HEK293 (cell line): Measurements from ENCODE around the gene ADCY6.

ENCODE experiments used
- CTCF ChIA-PET: fragments of 350-600 bp; formaldehyde crosslinking; extraction: SDS; loops from one replicate; lab custom pipeline; 2021; ENCODE audit warnings: antibody characterized with exemption; lab: Yijun Ruan, JAX
- POLR2A ChIA-PET: fragments of 300-600 bp; formaldehyde crosslinking; extraction: SDS; loops from one replicate; lab custom pipeline; 2020; ENCODE audit warnings: antibody characterized with exemption, inconsistent platforms; lab: Yijun Ruan, JAX
- H3K27ac ChIP-seq: fragments of 200-500 bp; sonication (Bioruptor generic); 2 replicates; pipeline ENCODE4 v1.5.1; 2014; ENCODE audit warnings: low read depth, low read length, control low read depth, inconsistent platforms; ENCODE audit errors: extremely low read depth
- H3K36me3 ChIP-seq, 2 experiments: fragments of 200-500 bp in 1 of 2; sonication (Bioruptor generic) in 1 of 2; 1 replicate in 1 of 2; 2 replicates in 1 of 2; pipeline ENCODE4 v1.5.1; 2014 to 2017; ENCODE audit warnings: inconsistent platforms in 2 of 2, low read length in 2 of 2; ENCODE audit not compliant: control insufficient read depth in 2 of 2, insufficient read depth in 1 of 2
- H3K4me1 ChIP-seq: fragments of 200-500 bp; sonication (Bioruptor generic); 2 replicates; pipeline ENCODE4 v1.5.1; 2014; ENCODE audit warnings: mild to moderate bottlenecking, low read length, inconsistent platforms; ENCODE audit not compliant: control insufficient read depth, insufficient read depth
- H3K4me3 ChIP-seq: 2 replicates; pipeline ENCODE4 v1.5.1; 2011; ENCODE audit warnings: low read depth, mild to moderate bottlenecking, control low read depth, low read length, moderate library complexity
- H3K9me3 ChIP-seq: fragments of 200-500 bp; sonication (Bioruptor generic); 2 replicates; pipeline ENCODE4 v1.5.1; 2014; ENCODE audit warnings: low read depth, low read length, inconsistent platforms; ENCODE audit not compliant: control insufficient read depth, insufficient read depth
- GLIS1 ChIP-seq: fragments of 450-650 bp; formaldehyde crosslinking; IDR thresholded peaks from 2 replicates; pipeline ENCODE4 v1.5.1; 2016; ENCODE audit warnings: missing biosample characterization, missing genetic modification characterization
- GLIS2 ChIP-seq: fragments of 450-650 bp; formaldehyde crosslinking; IDR thresholded peaks from 2 replicates; pipeline ENCODE4 v1.5.1; 2016; ENCODE audit warnings: missing biosample characterization, missing genetic modification characterization
- KLF1 ChIP-seq: fragments of 450-650 bp; formaldehyde crosslinking; IDR thresholded peaks from 2 replicates; pipeline ENCODE4 v1.5.1; 2016; ENCODE audit warnings: missing biosample characterization, missing genetic modification characterization
- KLF7 ChIP-seq: fragments of 450-650 bp; formaldehyde crosslinking; IDR thresholded peaks from 2 replicates; pipeline ENCODE4 v1.5.1; 2016; ENCODE audit warnings: missing biosample characterization, missing genetic modification characterization, borderline replicate concordance
- MYNN ChIP-seq: fragments of 450-650 bp; formaldehyde crosslinking; IDR thresholded peaks from 2 replicates; pipeline ENCODE4 v1.5.1; 2016; ENCODE audit warnings: missing biosample characterization, missing genetic modification characterization, borderline replicate concordance
- RBAK ChIP-seq: fragments of 450-650 bp; formaldehyde crosslinking; IDR thresholded peaks from 2 replicates; pipeline ENCODE4 v1.5.1; 2016; ENCODE audit warnings: missing biosample characterization, missing genetic modification characterization
- SP3 ChIP-seq: fragments of 450-650 bp; formaldehyde crosslinking; IDR thresholded peaks from 2 replicates; pipeline ENCODE4 v1.5.1; 2016; ENCODE audit warnings: missing biosample characterization, missing genetic modification characterization
- TRIM28 ChIP-seq: IDR thresholded peaks from 2 replicates; pipeline ENCODE4 v1.6.1; 2011; ENCODE audit warnings: low read length, control low read depth, borderline replicate concordance
- ZBTB17 ChIP-seq: fragments of 450-650 bp; formaldehyde crosslinking; IDR thresholded peaks from 2 replicates; pipeline ENCODE4 v1.5.1; 2016; ENCODE audit warnings: missing biosample characterization, missing genetic modification characterization
- ZBTB48 ChIP-seq: fragments of 450-650 bp; formaldehyde crosslinking; IDR thresholded peaks from 2 replicates; pipeline ENCODE4 v1.5.1; 2016; ENCODE audit warnings: missing biosample characterization, missing genetic modification characterization
- ZBTB8A ChIP-seq: fragments of 450-650 bp; formaldehyde crosslinking; IDR thresholded peaks from 2 replicates; pipeline ENCODE4 v1.5.1; 2016; ENCODE audit warnings: missing biosample characterization, missing genetic modification characterization
- ZNF10 ChIP-seq: fragments of 450-650 bp; formaldehyde crosslinking; IDR thresholded peaks from 2 replicates; pipeline ENCODE4 v1.5.1; 2017; ENCODE audit warnings: missing biosample characterization, missing genetic modification characterization
- ZNF174 ChIP-seq: fragments of 450-650 bp; formaldehyde crosslinking; IDR thresholded peaks from 2 replicates; pipeline ENCODE4 v1.5.0; 2017; ENCODE audit warnings: missing biosample characterization, mild to moderate bottlenecking, missing genetic modification characterization
- ZNF175 ChIP-seq: fragments of 450-650 bp; formaldehyde crosslinking; IDR thresholded peaks from 2 replicates; pipeline ENCODE4 v1.5.1; 2016; ENCODE audit warnings: missing biosample characterization, missing genetic modification characterization
- ZNF202 ChIP-seq: fragments of 450-650 bp; formaldehyde crosslinking; IDR thresholded peaks from 2 replicates; pipeline ENCODE4 v1.5.1; 2016; ENCODE audit warnings: missing biosample characterization, missing genetic modification characterization, borderline replicate concordance
- ZNF24 ChIP-seq: fragments of 450-650 bp; formaldehyde crosslinking; IDR thresholded peaks from 2 replicates; pipeline ENCODE4 v1.5.1; 2016; ENCODE audit warnings: missing biosample characterization, missing genetic modification characterization
- ZNF335 ChIP-seq: fragments of 450-650 bp; formaldehyde crosslinking; conservative IDR thresholded peaks from 2 replicates; pipeline ENCODE4 v1.5.1; 2016; ENCODE audit warnings: missing biosample characterization, missing genetic modification characterization
- ZNF391 ChIP-seq: fragments of 450-650 bp; formaldehyde crosslinking; IDR thresholded peaks from 2 replicates; pipeline ENCODE4 v1.5.1; 2016; ENCODE audit warnings: low read depth, missing biosample characterization, missing genetic modification characterization, borderline replicate concordance
- ZNF423 ChIP-seq: fragments of 450-650 bp; formaldehyde crosslinking; IDR thresholded peaks from 2 replicates; pipeline ENCODE4 v1.5.1; 2016; ENCODE audit warnings: missing biosample characterization, missing genetic modification characterization
- ZNF501 ChIP-seq: fragments of 450-650 bp; formaldehyde crosslinking; IDR thresholded peaks from 2 replicates; pipeline ENCODE4 v1.5.1; 2016; ENCODE audit warnings: missing biosample characterization, missing genetic modification characterization
- ZNF521 ChIP-seq: fragments of 450-650 bp; formaldehyde crosslinking; IDR thresholded peaks from 2 replicates; pipeline ENCODE4 v1.5.1; 2017; ENCODE audit warnings: missing biosample characterization, mild to moderate bottlenecking, missing genetic modification characterization
- ZNF549 ChIP-seq: fragments of 450-650 bp; IDR thresholded peaks from 2 replicates; pipeline ENCODE4 v1.5.1; 2018; ENCODE audit warnings: missing biosample characterization, missing genetic modification characterization, mild to moderate bottlenecking, inconsistent platforms, moderate library complexity
- ZNF621 ChIP-seq: fragments of 450-650 bp; formaldehyde crosslinking; IDR thresholded peaks from 2 replicates; pipeline ENCODE4 v1.5.1; 2017; ENCODE audit warnings: missing biosample characterization, missing genetic modification characterization
- ZNF623 ChIP-seq: fragments of 450-650 bp; formaldehyde crosslinking; IDR thresholded peaks from 2 replicates; pipeline ENCODE4 v1.5.1; 2016; ENCODE audit warnings: missing biosample characterization, missing genetic modification characterization
- ZNF664 ChIP-seq: fragments of 450-650 bp; formaldehyde crosslinking; IDR thresholded peaks from 2 replicates; pipeline ENCODE4 v1.5.1; 2016; ENCODE audit warnings: missing biosample characterization, missing genetic modification characterization
- ZNF677 ChIP-seq: fragments of 450-650 bp; IDR thresholded peaks from 2 replicates; pipeline ENCODE4 v1.5.0; 2018; ENCODE audit warnings: missing biosample characterization, mild to moderate bottlenecking, missing genetic modification characterization, moderate library complexity
- ZNF747 ChIP-seq: fragments of 450-650 bp; formaldehyde crosslinking; IDR thresholded peaks from 2 replicates; pipeline ENCODE4 v1.5.1; 2016; ENCODE audit warnings: missing biosample characterization, missing genetic modification characterization
- ZNF791 ChIP-seq: fragments of 450-650 bp; formaldehyde crosslinking; IDR thresholded peaks from 2 replicates; pipeline ENCODE4 v1.5.1; 2016; ENCODE audit warnings: missing biosample characterization, missing genetic modification characterization
- ZSCAN30 ChIP-seq: fragments of 450-650 bp; IDR thresholded peaks from 2 replicates; pipeline ENCODE4 v1.5.1; 2018; ENCODE audit warnings: missing biosample characterization, mild to moderate bottlenecking, missing genetic modification characterization, moderate library complexity
- TF ChIP-seq, protein P1 (sequence below): fragments of 450-650 bp; formaldehyde crosslinking; IDR thresholded peaks from 2 replicates; pipeline ENCODE4 v1.5.1; 2016; ENCODE audit warnings: missing biosample characterization, missing genetic modification characterization
- TF ChIP-seq, protein P2 (sequence below): fragments of 450-650 bp; formaldehyde crosslinking; IDR thresholded peaks from 2 replicates; pipeline ENCODE4 v1.5.1; 2016; ENCODE audit warnings: missing biosample characterization, missing genetic modification characterization
- TF ChIP-seq, protein P3 (sequence below): fragments of 450-650 bp; formaldehyde crosslinking; IDR thresholded peaks from 2 replicates; pipeline ENCODE4 v1.5.1; 2016; ENCODE audit warnings: missing biosample characterization, missing genetic modification characterization
- TF ChIP-seq, protein P4 (sequence below): fragments of 450-650 bp; formaldehyde crosslinking; optimal IDR thresholded peaks from 2 replicates; pipeline ENCODE3; 2016; ENCODE audit warnings: missing biosample characterization, mild to moderate bottlenecking, missing genetic modification characterization
- TF ChIP-seq, protein P5 (sequence below): fragments of 450-650 bp; formaldehyde crosslinking; IDR thresholded peaks from 2 replicates; pipeline ENCODE4 v1.5.1; 2017; ENCODE audit warnings: missing biosample characterization, missing genetic modification characterization

The ADCY6 gene

DNA sequence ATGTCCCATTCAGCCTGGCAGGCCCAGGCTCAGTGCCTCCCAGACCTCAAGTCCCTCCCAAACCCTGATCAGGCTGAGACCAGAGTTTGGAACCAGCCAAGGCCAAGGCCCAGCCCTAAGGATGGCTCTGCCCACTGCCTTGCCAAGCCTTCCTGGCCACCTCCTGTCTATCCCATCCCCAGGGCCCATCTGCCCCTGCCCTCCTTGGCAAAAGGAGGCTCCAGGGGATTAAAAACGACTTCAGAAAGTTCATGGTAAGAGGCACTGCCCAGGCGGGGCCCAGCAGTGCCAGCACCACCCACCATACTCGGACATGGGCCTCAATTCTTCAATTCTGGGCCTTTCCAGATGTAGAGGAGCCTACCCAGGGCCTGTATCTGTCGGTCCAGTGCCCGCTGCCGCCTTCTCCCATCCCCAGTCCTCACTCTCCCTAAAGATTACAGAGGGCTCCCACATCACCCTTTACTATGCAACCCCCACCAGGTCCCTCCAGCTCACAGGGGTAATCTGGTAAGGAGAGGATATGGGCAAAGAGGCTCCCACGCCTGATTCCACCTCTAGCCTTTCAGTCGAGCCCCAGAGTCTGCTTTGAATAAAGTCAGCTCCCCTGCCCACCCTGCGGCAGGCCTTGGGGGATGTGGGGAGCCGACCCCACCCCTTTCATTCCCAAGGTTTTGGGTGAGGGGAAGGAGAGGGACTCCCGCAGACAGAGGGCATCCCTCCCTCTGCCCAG lies 932 bp downstream of the ADCY6 start:
- H3K27ac ChIP-seq, result peak overlapping the region; percentile 82
- H3K4me1 ChIP-seq, result peaks cover 6% of the 10 kb centered on the region
- POLR2A ChIA-PET, result interaction anchor here (1.1 kb wide), 1 partner anchor 28 kb away, joined by 3 read pairs; no protein-coding TSS in a partner anchor
- peaks cover 0 to 6% of the 10 kb centered on the region in 2 experiments; a peak in 2 of 3 replicates for H3K36me3 ChIP-seq
- H3K9me3 ChIP-seq, result no peaks in the 10 kb centered on the region
- H3K4me3 ChIP-seq, result peak overlapping the region; percentile 77
- CTCF ChIA-PET, result interaction anchor here (1.4 to 2.1 kb wide), 2 partner anchors 27 to 35 kb away, joined by 3 to 12 read pairs; no protein-coding TSS in a partner anchor
- TF ChIP-seq ZNF423 (tag by site-specific recombination), result no peak
- no peak for TF ChIP-seq TRIM28
- TF ChIP-seq ZNF621 (tag by site-specific recombination), result no peak
- TF ChIP-seq ZBTB48 (tag by site-specific recombination), result 0 out of 2 replicates have a peak, but pooled peaks have one; percentile 10
- TF ChIP-seq GLIS1 (tag by site-specific recombination), result peak; percentile 29; the same call in 1 of the 2 replicates
- no peak for TF ChIP-seq ZNF747 (tag by site-specific recombination)
- peak; percentile 50; the same call in 1 of the 2 replicates for TF ChIP-seq KLF1 (tag by site-specific recombination)
- TF ChIP-seq ZSCAN30 (tag by site-specific recombination), result no peak
- TF ChIP-seq ZNF501, result no peak
- TF ChIP-seq ZNF664 (tag by site-specific recombination), result no peak
- TF ChIP-seq ZNF175 (tag by site-specific recombination), result no peak
- no peak for TF ChIP-seq ZBTB17 (tag by site-specific recombination)
- peak; percentile 53 for TF ChIP-seq ZNF335
- TF ChIP-seq, protein P1, sequence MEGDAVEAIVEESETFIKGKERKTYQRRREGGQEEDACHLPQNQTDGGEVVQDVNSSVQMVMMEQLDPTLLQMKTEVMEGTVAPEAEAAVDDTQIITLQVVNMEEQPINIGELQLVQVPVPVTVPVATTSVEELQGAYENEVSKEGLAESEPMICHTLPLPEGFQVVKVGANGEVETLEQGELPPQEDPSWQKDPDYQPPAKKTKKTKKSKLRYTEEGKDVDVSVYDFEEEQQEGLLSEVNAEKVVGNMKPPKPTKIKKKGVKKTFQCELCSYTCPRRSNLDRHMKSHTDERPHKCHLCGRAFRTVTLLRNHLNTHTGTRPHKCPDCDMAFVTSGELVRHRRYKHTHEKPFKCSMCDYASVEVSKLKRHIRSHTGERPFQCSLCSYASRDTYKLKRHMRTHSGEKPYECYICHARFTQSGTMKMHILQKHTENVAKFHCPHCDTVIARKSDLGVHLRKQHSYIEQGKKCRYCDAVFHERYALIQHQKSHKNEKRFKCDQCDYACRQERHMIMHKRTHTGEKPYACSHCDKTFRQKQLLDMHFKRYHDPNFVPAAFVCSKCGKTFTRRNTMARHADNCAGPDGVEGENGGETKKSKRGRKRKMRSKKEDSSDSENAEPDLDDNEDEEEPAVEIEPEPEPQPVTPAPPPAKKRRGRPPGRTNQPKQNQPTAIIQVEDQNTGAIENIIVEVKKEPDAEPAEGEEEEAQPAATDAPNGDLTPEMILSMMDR (tag by site-specific recombination), result no peak
- no peak for TF ChIP-seq ZNF623 (tag by site-specific recombination)
- TF ChIP-seq ZNF549 (tag by site-specific recombination), result no peak
- no peak for TF ChIP-seq ZNF521 (tag by site-specific recombination)
- TF ChIP-seq KLF7 (tag by site-specific recombination), result no peak
- peak; percentile 16; the same call in 1 of the 2 replicates for TF ChIP-seq ZBTB8A (tag by site-specific recombination)
- peak; percentile 28; the same call in 1 of the 2 replicates for TF ChIP-seq SP3 (tag by site-specific recombination)
- TF ChIP-seq ZNF391 (tag by site-specific recombination), result no peak
- TF ChIP-seq, protein P2, sequence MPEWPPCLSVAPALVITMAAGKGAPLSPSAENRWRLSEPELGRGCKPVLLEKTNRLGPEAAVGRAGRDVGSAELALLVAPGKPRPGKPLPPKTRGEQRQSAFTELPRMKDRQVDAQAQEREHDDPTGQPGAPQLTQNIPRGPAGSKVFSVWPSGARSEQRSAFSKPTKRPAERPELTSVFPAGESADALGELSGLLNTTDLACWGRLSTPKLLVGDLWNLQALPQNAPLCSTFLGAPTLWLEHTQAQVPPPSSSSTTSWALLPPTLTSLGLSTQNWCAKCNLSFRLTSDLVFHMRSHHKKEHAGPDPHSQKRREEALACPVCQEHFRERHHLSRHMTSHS, result no peak
- TF ChIP-seq, protein P3, sequence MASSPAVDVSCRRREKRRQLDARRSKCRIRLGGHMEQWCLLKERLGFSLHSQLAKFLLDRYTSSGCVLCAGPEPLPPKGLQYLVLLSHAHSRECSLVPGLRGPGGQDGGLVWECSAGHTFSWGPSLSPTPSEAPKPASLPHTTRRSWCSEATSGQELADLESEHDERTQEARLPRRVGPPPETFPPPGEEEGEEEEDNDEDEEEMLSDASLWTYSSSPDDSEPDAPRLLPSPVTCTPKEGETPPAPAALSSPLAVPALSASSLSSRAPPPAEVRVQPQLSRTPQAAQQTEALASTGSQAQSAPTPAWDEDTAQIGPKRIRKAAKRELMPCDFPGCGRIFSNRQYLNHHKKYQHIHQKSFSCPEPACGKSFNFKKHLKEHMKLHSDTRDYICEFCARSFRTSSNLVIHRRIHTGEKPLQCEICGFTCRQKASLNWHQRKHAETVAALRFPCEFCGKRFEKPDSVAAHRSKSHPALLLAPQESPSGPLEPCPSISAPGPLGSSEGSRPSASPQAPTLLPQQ (tag by site-specific recombination), result peak; percentile 87
- TF ChIP-seq RBAK, result no peak
- TF ChIP-seq MYNN (tag by site-specific recombination), result no peak
- no peak for TF ChIP-seq ZNF174 (tag by site-specific recombination)
- TF ChIP-seq, protein P4, sequence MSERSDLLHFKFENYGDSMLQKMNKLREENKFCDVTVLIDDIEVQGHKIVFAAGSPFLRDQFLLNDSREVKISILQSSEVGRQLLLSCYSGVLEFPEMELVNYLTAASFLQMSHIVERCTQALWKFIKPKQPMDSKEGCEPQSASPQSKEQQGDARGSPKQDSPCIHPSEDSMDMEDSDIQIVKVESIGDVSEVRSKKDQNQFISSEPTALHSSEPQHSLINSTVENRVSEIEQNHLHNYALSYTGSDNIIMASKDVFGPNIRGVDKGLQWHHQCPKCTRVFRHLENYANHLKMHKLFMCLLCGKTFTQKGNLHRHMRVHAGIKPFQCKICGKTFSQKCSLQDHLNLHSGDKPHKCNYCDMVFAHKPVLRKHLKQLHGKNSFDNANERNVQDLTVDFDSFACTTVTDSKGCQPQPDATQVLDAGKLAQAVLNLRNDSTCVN, result no peak
- TF ChIP-seq ZNF791, result no peak
- no peak for TF ChIP-seq ZNF202
- no peak; the same call in 1 of the 2 replicates for TF ChIP-seq ZNF10 (tag by site-specific recombination)
- no peak for TF ChIP-seq ZNF677 (tag by site-specific recombination)
- TF ChIP-seq GLIS2 (tag by site-specific recombination), result peak; percentile 41; the same call in 1 of the 2 replicates
- TF ChIP-seq, protein P5, sequence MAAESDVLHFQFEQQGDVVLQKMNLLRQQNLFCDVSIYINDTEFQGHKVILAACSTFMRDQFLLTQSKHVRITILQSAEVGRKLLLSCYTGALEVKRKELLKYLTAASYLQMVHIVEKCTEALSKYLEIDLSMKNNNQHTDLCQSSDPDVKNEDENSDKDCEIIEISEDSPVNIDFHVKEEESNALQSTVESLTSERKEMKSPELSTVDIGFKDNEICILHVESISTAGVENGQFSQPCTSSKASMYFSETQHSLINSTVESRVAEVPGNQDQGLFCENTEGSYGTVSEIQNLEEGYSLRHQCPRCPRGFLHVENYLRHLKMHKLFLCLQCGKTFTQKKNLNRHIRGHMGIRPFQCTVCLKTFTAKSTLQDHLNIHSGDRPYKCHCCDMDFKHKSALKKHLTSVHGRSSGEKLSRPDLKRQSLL, result no peak
- TF ChIP-seq ZNF24, result no peak
